Lower leg skin (tissue), 3 donors: ENCODE results near the gene TRAM2.

Source experiments
- POLR2A ChIP-seq, 2 donors: fragments of 450-650 bp; IDR thresholded peaks; one replicate each; pipeline ENCODE4 v1.6.1; 2016 to 2017; ENCODE audit warnings: antibody characterized with exemption in 2 of 2, mild to moderate bottlenecking in 1 of 2, moderate library complexity in 1 of 2
- TF ChIP-seq, protein P1 (sequence below), 3 donors: fragments of 450-650 bp; IDR thresholded peaks; one replicate each; pipeline ENCODE4 v1.5.1; 2016; ENCODE audit warnings: antibody characterized with exemption in 3 of 3, mild to moderate bottlenecking in 3 of 3, moderate library complexity in 2 of 3

DNA sequence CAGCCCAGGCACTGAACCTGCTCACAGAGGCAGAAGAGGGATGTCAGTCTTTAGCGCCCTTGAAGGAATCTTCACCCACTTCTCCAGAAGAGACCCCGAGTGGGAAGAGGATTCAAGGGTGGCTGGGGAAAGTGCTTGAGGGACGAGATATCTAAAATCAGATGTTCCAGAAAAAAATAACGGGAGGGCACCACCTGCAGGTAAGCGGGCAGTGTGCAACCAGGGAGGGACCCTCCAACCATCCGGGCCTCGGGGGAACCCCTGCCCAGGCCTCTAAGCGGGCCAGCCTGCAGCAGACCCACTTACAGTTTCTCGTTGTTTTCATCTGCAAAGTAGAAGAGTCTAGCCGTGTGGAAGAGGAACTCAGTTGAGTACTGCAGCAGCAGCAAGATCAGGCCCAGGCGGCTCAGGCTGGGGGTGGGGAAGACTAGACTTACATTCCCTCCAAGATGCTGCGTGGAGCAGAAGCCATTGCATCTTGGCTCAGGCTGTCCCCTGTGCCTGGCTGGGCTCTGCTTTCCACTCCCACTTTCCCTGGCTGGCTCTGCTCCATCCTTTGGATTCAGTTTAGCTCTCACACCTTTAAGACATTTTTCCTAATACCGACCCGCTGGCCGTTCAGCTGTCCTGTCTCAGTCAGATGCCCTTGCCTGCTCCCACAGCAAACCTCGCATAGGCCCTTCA, 71.0 kb downstream of the TRAM2 start:
- TF ChIP-seq, protein P1, sequence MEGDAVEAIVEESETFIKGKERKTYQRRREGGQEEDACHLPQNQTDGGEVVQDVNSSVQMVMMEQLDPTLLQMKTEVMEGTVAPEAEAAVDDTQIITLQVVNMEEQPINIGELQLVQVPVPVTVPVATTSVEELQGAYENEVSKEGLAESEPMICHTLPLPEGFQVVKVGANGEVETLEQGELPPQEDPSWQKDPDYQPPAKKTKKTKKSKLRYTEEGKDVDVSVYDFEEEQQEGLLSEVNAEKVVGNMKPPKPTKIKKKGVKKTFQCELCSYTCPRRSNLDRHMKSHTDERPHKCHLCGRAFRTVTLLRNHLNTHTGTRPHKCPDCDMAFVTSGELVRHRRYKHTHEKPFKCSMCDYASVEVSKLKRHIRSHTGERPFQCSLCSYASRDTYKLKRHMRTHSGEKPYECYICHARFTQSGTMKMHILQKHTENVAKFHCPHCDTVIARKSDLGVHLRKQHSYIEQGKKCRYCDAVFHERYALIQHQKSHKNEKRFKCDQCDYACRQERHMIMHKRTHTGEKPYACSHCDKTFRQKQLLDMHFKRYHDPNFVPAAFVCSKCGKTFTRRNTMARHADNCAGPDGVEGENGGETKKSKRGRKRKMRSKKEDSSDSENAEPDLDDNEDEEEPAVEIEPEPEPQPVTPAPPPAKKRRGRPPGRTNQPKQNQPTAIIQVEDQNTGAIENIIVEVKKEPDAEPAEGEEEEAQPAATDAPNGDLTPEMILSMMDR (IDR thresholded peaks at IDR 0.05): no peak
- no peak for TF ChIP-seq POLR2A (IDR thresholded peaks at IDR 0.05)
